Measurements from ENCODE around the gene OBI1. TPM values are rescaled to one million over a fixed set of nuclear protein-coding genes. Genes with fewer than 3 reads are reported as not detected.

The OBI1 gene
- total RNA-seq, 1 donor = 20.0 TPM

DNA sequence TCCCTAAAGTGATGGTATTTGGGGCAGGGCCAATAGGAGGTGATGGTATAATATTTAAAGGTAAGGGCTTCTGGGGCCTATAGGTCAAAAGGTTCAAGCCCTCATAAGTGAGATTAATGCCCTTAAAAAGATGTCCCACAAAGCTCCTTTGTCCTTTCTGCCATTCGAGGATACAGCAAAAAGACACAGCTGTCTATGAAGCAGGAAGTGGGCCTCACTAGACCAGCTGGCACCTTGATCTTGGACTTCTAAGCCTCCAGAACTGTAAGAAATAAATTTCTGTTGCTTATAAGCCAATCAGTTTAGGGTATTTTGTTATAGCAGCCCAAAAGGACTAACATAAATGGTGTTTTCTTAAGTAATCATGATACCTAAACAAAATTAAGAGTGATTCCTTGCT, 28.4 kb downstream of the OBI1 start:
- no peak for DNase-seq (ENCODE audit: low read depth)
- TF ChIP-seq, protein P1, sequence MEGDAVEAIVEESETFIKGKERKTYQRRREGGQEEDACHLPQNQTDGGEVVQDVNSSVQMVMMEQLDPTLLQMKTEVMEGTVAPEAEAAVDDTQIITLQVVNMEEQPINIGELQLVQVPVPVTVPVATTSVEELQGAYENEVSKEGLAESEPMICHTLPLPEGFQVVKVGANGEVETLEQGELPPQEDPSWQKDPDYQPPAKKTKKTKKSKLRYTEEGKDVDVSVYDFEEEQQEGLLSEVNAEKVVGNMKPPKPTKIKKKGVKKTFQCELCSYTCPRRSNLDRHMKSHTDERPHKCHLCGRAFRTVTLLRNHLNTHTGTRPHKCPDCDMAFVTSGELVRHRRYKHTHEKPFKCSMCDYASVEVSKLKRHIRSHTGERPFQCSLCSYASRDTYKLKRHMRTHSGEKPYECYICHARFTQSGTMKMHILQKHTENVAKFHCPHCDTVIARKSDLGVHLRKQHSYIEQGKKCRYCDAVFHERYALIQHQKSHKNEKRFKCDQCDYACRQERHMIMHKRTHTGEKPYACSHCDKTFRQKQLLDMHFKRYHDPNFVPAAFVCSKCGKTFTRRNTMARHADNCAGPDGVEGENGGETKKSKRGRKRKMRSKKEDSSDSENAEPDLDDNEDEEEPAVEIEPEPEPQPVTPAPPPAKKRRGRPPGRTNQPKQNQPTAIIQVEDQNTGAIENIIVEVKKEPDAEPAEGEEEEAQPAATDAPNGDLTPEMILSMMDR (IDR thresholded peaks at IDR 0.05; ENCODE audit: insufficient read depth, low read length) = no peak
- no peak overlapping the region for H3K4me3 ChIP-seq (ENCODE audit: low read depth, low read length)

DNA sequence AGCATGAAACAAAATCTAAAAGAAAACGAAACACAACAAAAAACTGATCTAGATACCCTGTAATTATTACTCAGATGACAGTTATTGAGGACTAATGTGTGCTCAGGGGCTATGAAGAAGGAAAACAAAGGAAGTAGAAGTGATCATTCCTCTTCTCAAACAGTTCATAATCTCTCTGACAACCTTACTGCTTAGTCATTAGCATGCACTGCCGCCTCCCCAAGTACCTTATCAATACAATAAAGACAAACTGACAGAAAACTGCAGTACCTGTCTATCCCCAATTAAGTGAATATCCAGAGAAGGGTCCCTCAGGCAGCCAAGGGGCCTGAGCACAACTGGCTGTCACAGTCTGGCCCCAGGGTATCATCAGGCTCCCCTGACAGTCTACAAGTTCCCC, 33.6 kb downstream of the OBI1 start:
- H3K4me3 ChIP-seq (ENCODE audit: low read depth, low read length) = no peak overlapping the region
- DNase-seq (ENCODE audit: low read depth) = no peak
- TF ChIP-seq, protein P1 (IDR thresholded peaks at IDR 0.05; ENCODE audit: insufficient read depth, low read length) = no peak

DNA sequence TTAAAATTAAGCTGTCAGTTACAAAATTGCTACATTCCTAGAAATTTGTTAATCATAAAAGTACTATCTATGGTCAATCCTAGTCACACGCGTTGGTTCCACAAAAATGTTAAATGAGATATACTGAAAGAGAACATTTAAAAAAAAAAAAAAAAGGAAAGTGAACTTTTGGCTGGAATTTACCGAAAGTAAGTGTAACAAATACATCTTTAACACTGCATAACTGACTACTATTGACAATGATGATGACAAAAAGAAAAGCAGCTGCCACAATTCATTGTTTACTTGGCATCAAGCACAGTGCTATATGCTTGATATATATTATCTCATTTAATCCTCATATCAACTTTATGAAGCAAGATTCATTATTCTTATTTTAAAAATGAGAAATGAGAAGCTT, 35.8 kb downstream of the OBI1 start:
- TF ChIP-seq, protein P1 (IDR thresholded peaks at IDR 0.05; ENCODE audit: insufficient read depth, low read length) = no peak
- DNase-seq (ENCODE audit: low read depth) = no peak
- H3K4me3 ChIP-seq (ENCODE audit: low read depth, low read length) = no peak overlapping the region

DNA sequence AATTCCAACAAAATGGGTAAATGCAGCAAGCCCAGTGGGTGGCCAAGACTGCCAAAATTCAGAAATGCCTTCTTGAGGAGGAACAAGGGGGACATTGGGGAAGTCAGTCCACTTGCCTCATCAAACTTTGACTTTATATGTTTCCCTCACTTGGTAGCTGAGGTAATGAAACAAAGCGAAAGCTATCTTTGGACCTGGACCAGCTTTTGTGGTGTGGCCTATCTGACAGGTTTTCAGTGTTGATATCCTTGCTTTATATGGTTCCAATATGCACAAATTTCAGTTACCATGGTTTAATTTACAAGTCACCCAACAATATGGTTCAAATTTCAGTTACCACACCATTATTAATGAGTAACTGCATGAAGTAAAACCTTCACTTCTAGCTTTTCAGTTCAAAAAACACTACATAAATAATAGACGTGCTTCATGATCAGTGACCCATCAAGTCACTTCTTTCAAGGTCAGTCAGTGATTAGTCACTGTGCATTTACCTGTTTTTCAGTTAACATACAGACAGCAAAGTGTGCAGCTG, 38.0 kb downstream of the OBI1 start:
- TF ChIP-seq, protein P1 (IDR thresholded peaks at IDR 0.05; ENCODE audit: insufficient read depth, low read length) = no peak
- H3K4me3 ChIP-seq (ENCODE audit: low read depth, low read length) = no peak overlapping the region
- DNase-seq (ENCODE audit: low read depth) = no peak

DNA sequence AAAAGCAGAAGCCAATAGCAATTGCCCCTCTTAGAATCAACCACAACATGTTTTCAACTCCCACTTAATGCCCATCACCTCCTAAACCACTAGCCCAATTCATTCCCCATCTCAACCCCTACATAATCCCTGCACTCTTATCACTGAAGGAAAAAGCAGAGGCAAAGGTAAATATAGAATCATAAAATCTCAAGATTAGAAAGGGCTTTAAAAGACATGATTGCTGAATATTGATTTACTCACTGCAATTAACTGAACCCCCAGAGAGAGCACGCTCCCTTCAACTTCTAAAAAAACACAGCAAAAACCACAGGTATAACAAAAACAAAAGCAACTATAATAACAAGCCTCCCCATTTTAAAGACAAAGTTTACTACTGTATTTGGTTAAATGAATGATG, 40.5 kb downstream of the OBI1 start:
- no peak for DNase-seq (ENCODE audit: low read depth)
- no peak overlapping the region for H3K4me3 ChIP-seq (ENCODE audit: low read depth, low read length)
- TF ChIP-seq, protein P1 (IDR thresholded peaks at IDR 0.05; ENCODE audit: insufficient read depth, low read length) = no peak

DNA sequence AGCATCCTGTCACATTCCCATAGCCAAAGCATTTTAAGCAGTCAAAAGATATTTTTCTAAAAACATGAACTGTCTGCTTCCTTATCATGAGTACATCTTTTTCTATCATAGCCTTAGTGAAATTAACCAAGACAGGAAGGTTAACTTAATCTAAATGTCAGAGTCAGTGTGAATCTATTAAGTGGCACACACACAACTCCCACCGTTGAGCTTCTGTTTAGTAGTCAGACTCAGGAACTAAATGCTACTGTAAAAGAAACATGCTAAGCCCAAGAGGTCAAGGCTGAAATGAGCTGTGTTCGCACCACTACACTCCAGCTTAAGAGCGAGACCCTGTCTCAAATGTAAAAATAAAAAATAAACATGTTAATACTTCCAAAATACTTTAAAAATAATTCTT, 47.9 kb downstream of the OBI1 start:
- TF ChIP-seq, protein P1 (IDR thresholded peaks at IDR 0.05; ENCODE audit: insufficient read depth, low read length) = no peak
- DNase-seq (ENCODE audit: low read depth) = no peak
- H3K4me3 ChIP-seq (ENCODE audit: low read depth, low read length) = no peak overlapping the region

DNA sequence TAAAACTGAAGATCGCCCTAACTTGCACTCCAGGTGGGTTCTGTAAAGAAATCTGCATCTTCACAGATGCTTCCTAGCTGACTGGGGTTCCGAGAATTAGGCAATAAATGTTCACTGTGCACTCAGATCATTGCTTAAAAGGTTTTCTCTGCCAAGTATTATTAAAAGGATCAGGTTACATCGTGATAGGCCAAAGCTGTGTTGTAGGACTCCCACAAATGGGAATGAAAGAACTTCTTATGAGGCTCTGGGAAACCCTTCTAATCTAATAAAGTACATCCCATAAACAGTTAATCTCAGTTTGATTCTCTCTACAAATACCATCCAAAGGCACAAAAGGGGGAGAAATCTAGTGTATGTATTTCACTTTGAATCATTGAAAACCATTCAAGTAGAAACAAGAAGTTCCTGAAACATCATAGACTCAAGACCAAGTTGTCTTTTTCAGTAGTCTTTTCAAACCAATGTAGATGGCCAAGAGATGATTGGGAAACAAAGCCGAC, 48.5 kb downstream of the OBI1 start:
- TF ChIP-seq, protein P1 (IDR thresholded peaks at IDR 0.05; ENCODE audit: insufficient read depth, low read length) = no peak
- H3K4me3 ChIP-seq (ENCODE audit: low read depth, low read length) = no peak overlapping the region
- peak; percentile 37 for DNase-seq (ENCODE audit: low read depth)
